AG20443 (cell line): ENCODE measurements around the gene L3MBTL3.
"Not testable (repeated sequence)": the region's sequence is repeated elsewhere in the genome, so short reads cannot be mapped to it uniquely, and the experiment has no call there.

Experiments used
- DNase-seq: peaks from one replicate; pipeline ENCODE4 v3.0.0; 2012; ENCODE audit warnings: low spot score, mixed read lengths

Gene L3MBTL3

GRCh38 chr6:130138909-130139242 is 120.5 kb downstream of the L3MBTL3 start:
- DNase-seq, result no peak

GRCh38 chr6:130140084-130140483 is 121.7 kb downstream of the L3MBTL3 start:
- DNase-seq, result no peak

- DNase-seq, result peak; percentile 63
Observed at GRCh38 chr6:130143709-130144108, 125.3 kb downstream of the L3MBTL3 start.

GRCh38 chr6:130147111-130147510 is 128.7 kb downstream of the L3MBTL3 start:
- DNase-seq, result no peak

GRCh38 chr6:130148181-130148580 is 129.8 kb downstream of the L3MBTL3 start:
- DNase-seq, result no peak

GRCh38 chr6:130149016-130149415 is 130.6 kb downstream of the L3MBTL3 start:
- not testable (repeated sequence) for DNase-seq

GRCh38 chr6:130150906-130151305 is 132.5 kb downstream of the L3MBTL3 start:
- DNase-seq, result no peak

GRCh38 chr6:130152908-130153510 is 134.6 kb downstream of the L3MBTL3 start:
- no peak for DNase-seq

- no peak for DNase-seq
Observed at GRCh38 chr6:130156908-130157307, 138.5 kb downstream of the L3MBTL3 start.

- DNase-seq, result no peak
Observed at GRCh38 chr6:130158056-130158455, 139.7 kb downstream of the L3MBTL3 start.

- DNase-seq, result no peak
Observed at GRCh38 chr6:130158548-130158947, 140.2 kb downstream of the L3MBTL3 start.

- no peak for DNase-seq
Observed at GRCh38 chr6:130159956-130160355, 141.6 kb downstream of the L3MBTL3 start.

- no peak for DNase-seq
Observed at GRCh38 chr6:130161683-130162404, 143.5 kb downstream of the L3MBTL3 start.

- no peak for DNase-seq
Observed at GRCh38 chr6:130162421-130162820, 144.0 kb downstream of the L3MBTL3 start.

GRCh38 chr6:130163266-130163665 is 144.9 kb downstream of the L3MBTL3 start:
- no peak for DNase-seq

- DNase-seq, result no peak
Observed at GRCh38 chr6:130164251-130164650, 145.9 kb downstream of the L3MBTL3 start.

GRCh38 chr6:130167655-130168054 is 149.3 kb downstream of the L3MBTL3 start:
- peak; percentile 23 for DNase-seq

GRCh38 chr6:130170160-130170559 is 151.8 kb downstream of the L3MBTL3 start:
- DNase-seq, result not testable (repeated sequence)

GRCh38 chr6:130173377-130174004 is 155.1 kb downstream of the L3MBTL3 start:
- not testable (repeated sequence) for DNase-seq

GRCh38 chr6:130176378-130176777 is 158.0 kb downstream of the L3MBTL3 start:
- no peak for DNase-seq

- peak; percentile 79 for DNase-seq
Observed at GRCh38 chr6:130178692-130179091, 160.3 kb downstream of the L3MBTL3 start.

GRCh38 chr6:130182466-130182865 is 164.1 kb downstream of the L3MBTL3 start:
- DNase-seq, result no peak
